GM12878 (cell line): ENCODE results near the gene CD8B. TPM values are rescaled to one million over a fixed set of nuclear protein-coding genes. Genes with fewer than 3 reads are reported as not detected.

ENCODE experiments used
- ATAC-seq: fragments of 200-7000 bp; cut with Tn5 transposase; 3 replicates; pipeline ENCODE4 v1.9.1; 2020; ENCODE audit warnings: mild to moderate bottlenecking, moderate library complexity
- BruUV-seq: library from RNA; stranded (reverse); fragments of 400-500 nt; replicated peaks from 2 replicates; lab custom pipeline; 2021; lab: Mats Ljungman, UMichigan
- CTCF ChIA-PET: fragments of 300-600 bp; sonication (Branson Sonifier 250); formaldehyde crosslinking; extraction: SDS; loops from one replicate; lab custom pipeline; 2021; ENCODE audit warnings: inconsistent platforms; lab: Yijun Ruan, JAX
- POLR2A ChIA-PET: fragments of 350-600 bp; formaldehyde crosslinking; extraction: SDS; loops from one replicate; lab custom pipeline; 2021; ENCODE audit warnings: inconsistent platforms; lab: Charles Lee
- RAD21 ChIA-PET: fragments of 300-600 bp; sonication (Branson Sonifier 250); formaldehyde crosslinking; loops from one replicate; lab custom pipeline; 2023; ENCODE audit warnings: antibody characterized with exemption; ENCODE audit not compliant: unreplicated experiment; lab: Charles Lee
- SMC1A ChIA-PET: fragments of 300-600 bp; sonication (Branson Sonifier 250); formaldehyde crosslinking; loops from one replicate; lab custom pipeline; 2023; ENCODE audit not compliant: unreplicated experiment, uncharacterized antibody; lab: Charles Lee
- DNase-seq: peaks from one replicate; pipeline ENCODE4 v3.0.0-alpha.2; 2011; ENCODE audit warnings: low read depth, low spot score
- FAIRE-seq: peaks from 3 replicates; lab custom pipeline; 2011; peaks lifted over from hg19 to GRCh38; lab: Jason Lieb, UNC
- H2AFZ ChIP-seq: 2 replicates; pipeline ENCODE4 v1.6.0; 2011; ENCODE audit warnings: low read depth, low read length, control low read depth; ENCODE audit not compliant: control insufficient read depth
- H3K27ac ChIP-seq: 2 replicates; pipeline ENCODE4 v1.5.1; 2011; ENCODE audit warnings: control low read depth; ENCODE audit not compliant: control insufficient read depth, insufficient read depth
- H3K27me3 ChIP-seq, 2 experiments: replicated peaks in 1 of 2; 2 replicates each; pipeline versions ENCODE4 v1.6.0 to v1.6.1; 2011; ENCODE audit warnings: low read length in 1 of 2; ENCODE audit not compliant: control insufficient read depth in 2 of 2, insufficient read depth in 2 of 2
- H3K36me3 ChIP-seq, 2 experiments: 2 replicates each; pipeline ENCODE4 v1.5.1; 2011; ENCODE audit warnings: low read length in 1 of 2; ENCODE audit not compliant: control insufficient read depth in 2 of 2, insufficient read depth in 2 of 2
- H3K4me1 ChIP-seq: 2 replicates; pipeline ENCODE4 v1.6.1; 2011; ENCODE audit warnings: mild to moderate bottlenecking, low read length, moderate library complexity, mixed read lengths; ENCODE audit not compliant: control insufficient read depth, insufficient read depth
- H3K4me2 ChIP-seq: 2 replicates; pipeline ENCODE4 v1.6.0; 2011; ENCODE audit warnings: control low read depth; ENCODE audit not compliant: control insufficient read depth, insufficient read depth
- H3K4me3 ChIP-seq: fragments of 200-600 bp; sonication (generic); 2 replicates; pipeline ENCODE4 v1.5.1; 2016
- H3K79me2 ChIP-seq: 2 replicates; pipeline ENCODE4 v1.6.0; 2011; ENCODE audit warnings: low read length; ENCODE audit not compliant: control insufficient read depth, insufficient read depth
- H3K9ac ChIP-seq: 2 replicates; pipeline ENCODE4 v1.8.0; 2011; ENCODE audit warnings: low read length, control low read depth, mixed read lengths; ENCODE audit not compliant: control insufficient read depth, insufficient read depth
- H3K9me3 ChIP-seq: replicated peaks from 3 replicates; pipeline ENCODE4 v1.5.1; 2011; ENCODE audit warnings: mild to moderate bottlenecking, low read length; ENCODE audit not compliant: control insufficient read depth, insufficient read depth
- H4K20me1 ChIP-seq: 2 replicates; pipeline ENCODE4 v1.6.0; 2011; ENCODE audit not compliant: control insufficient read depth, insufficient read depth
- CREM ChIP-seq: IDR thresholded peaks from 2 replicates; pipeline ENCODE4 v1.6.1; 2014; ENCODE audit warnings: antibody characterized with exemption, low read depth
- CTCF ChIP-seq, 3 experiments: IDR thresholded peaks in 2 of 3; conservative IDR thresholded peaks in 1 of 3; 2 replicates each; pipeline ENCODE4 v1.5.1; 2011; ENCODE audit warnings: low read depth in 3 of 3, low read length in 3 of 3, mild to moderate bottlenecking in 3 of 3, control low read depth in 2 of 3, moderate library complexity in 2 of 3, inconsistent platforms in 1 of 3, mixed read lengths in 1 of 3; ENCODE audit not compliant: control insufficient read depth in 2 of 3, insufficient read depth in 1 of 3; ENCODE audit errors: extremely low read depth in 1 of 3
- HDAC2 ChIP-seq: fragments of 200-600 bp; sonication (generic); IDR thresholded peaks from 2 replicates; pipeline ENCODE4 v1.6.1; 2017
- MEF2A ChIP-seq: IDR thresholded peaks from 2 replicates; pipeline ENCODE4 v1.6.1; 2011; ENCODE audit warnings: low read depth, mild to moderate bottlenecking, low read length, moderate library complexity; ENCODE audit not compliant: insufficient read depth
- MYC ChIP-seq: IDR thresholded peaks from 2 replicates; pipeline ENCODE4 v1.6.1; 2011; ENCODE audit warnings: mild to moderate bottlenecking, low read length, moderate library complexity, inconsistent platforms; ENCODE audit not compliant: insufficient read depth, insufficient replicate concordance, insufficient read length, severe bottlenecking
- SIX5 ChIP-seq: IDR thresholded peaks from 2 replicates; pipeline ENCODE4 v1.6.1; 2011; ENCODE audit warnings: mild to moderate bottlenecking, low read depth, low read length, moderate library complexity; ENCODE audit not compliant: severe bottlenecking
- SMAD5 ChIP-seq: IDR thresholded peaks from 2 replicates; pipeline ENCODE4 v1.6.1; 2016; ENCODE audit warnings: antibody characterized with exemption, low read depth
- SREBF1 ChIP-seq: IDR thresholded peaks from 2 replicates; pipeline ENCODE4 v1.6.1; 2012; ENCODE audit warnings: mild to moderate bottlenecking, low read length
- ZNF217 ChIP-seq: fragments of 450-650 bp; IDR thresholded peaks from 2 replicates; pipeline ENCODE4 v1.6.1; 2017; ENCODE audit warnings: antibody characterized with exemption, mild to moderate bottlenecking
- WGBS: methylation state at CpG from one replicate; pipeline ENCODE4 v1.1.6; 2016; ENCODE audit warnings: low lambda C conversion rate; ENCODE audit not compliant: insufficient replicate concordance, insufficient coverage; ENCODE audit errors: missing lambda C conversion rate; 5-methylcytosine and 5-hydroxymethylcytosine counted together
- in situ Hi-C: fragments of 300-500 bp; cut with MboI; formaldehyde crosslinking; loops from 9 replicates; pipeline ENCODE4 v1.14.3; 2018; ENCODE audit warnings: mixed read lengths
- intact Hi-C: fragments of 100-400 bp; cut with micrococcal nuclease; formaldehyde crosslinking; loops from one replicate; pipeline ENCODE4 v1.14.2; 2022; ENCODE audit not compliant: unreplicated experiment
- polyA plus RNA-seq, 11 experiments: library from polyadenylated mRNA; depleted of rRNA in 4 of 11; unstranded in 6 of 11; stranded (reverse) in 5 of 11; fragments of >200 nt; fragmentation: Nextera tagmentation in 4 of 11; fragmentation: Illumina TruSeq in 1 of 11; extraction: Ambion mirVana in 4 of 11; extraction: Trizol in 1 of 11; gene quantifications; 1 replicate in 1 of 11; 2 replicates in 10 of 11; pipeline versions ENCODE4 v1.2.1 to v1.2.3, GENCODE V29; 2011 to 2016; ENCODE audit warnings: inconsistent platforms in 2 of 11, missing spikeins in 2 of 11, low read depth in 1 of 11
- total RNA-seq, 4 experiments: library from RNA; depleted of rRNA in 3 of 4; stranded (reverse); fragments of >200 nt in 3 of 4; fragmentation: Illumina TruSeq in 1 of 4; extraction: Trizol in 1 of 4; gene quantifications; 2 replicates each; pipeline versions ENCODE4 v1.2.1 to v1.2.3, GENCODE V29; 2013 to 2021
- TF ChIP-seq, protein P1 (sequence below): fragments of 450-650 bp; IDR thresholded peaks from 2 replicates; pipeline ENCODE4 v1.6.1; 2017; ENCODE audit warnings: mild to moderate bottlenecking, moderate library complexity
- TF ChIP-seq, protein P2 (sequence below): fragments of 450-650 bp; IDR thresholded peaks from 2 replicates; pipeline ENCODE4 v1.6.1; 2018; ENCODE audit warnings: mild to moderate bottlenecking, low read depth, moderate library complexity; ENCODE audit not compliant: partially characterized antibody

CD8B gene
- total and polyA plus RNA-seq, 10 of the 15 experiments (the other 5 are each of a cell fraction or from before 2014, with no cell fraction given) = 0.21 TPM; not detected in 9

- Histone ChIP-seq H2AFZ (no peak overlapping the region), H3K79me2 (no peaks in the 10 kb centered on the region), H3K27ac (no peak overlapping the region), H3K27me3 (peaks cover 0 to 3% of the 10 kb centered on the region in 2 experiments; a peak in 3 of 4 replicates), H4K20me1 (no peaks in the 10 kb centered on the region), H3K4me2 (no peak overlapping the region), H3K4me1 (no peaks in the 10 kb centered on the region), H3K36me3 (no peaks in the 10 kb centered on the region), H3K9me3 (no peaks in the 10 kb centered on the region; the same call in 2 of the 3 replicates), H3K9ac (no peak overlapping the region), H3K4me3 (no peak overlapping the region)
- intact Hi-C loops = no loop called here
- FAIRE-seq (no peak), DNase-seq (no peak), ATAC-seq (no peak)
- no TSS peak for BruUV-seq
- WGBS = 53% methylated on average over 11 of the region's 11 CpGs
- in situ Hi-C loops = no loop called here
- ChIA-PET SMC1A (interaction anchor here (0.7 kb wide), 1 partner anchor 233 kb away, joined by 3 read pairs; no protein-coding TSS in a partner anchor), CTCF (no interaction called here), POLR2A (no interaction called here), RAD21 (no interaction called here)
- TF ChIP-seq CREM (no peak), ZNF217 (no peak), MYC (no peak), SIX5 (no peak), HDAC2 (no peak), CTCF (IDR thresholded peaks at IDR 0.05 in 2 of 3, conservative IDR thresholded peaks at IDR 0.05 in 1 of 3; ENCODE audit: control insufficient read depth in 2 of 3, extremely low read depth in 1 of 3, insufficient read depth in 1 of 3, low read depth in 3 of 3, low read length in 3 of 3) (no peak), MEF2A (no peak), SMAD5 (no peak), SREBF1 (no peak)
- TF ChIP-seq, protein P1, sequence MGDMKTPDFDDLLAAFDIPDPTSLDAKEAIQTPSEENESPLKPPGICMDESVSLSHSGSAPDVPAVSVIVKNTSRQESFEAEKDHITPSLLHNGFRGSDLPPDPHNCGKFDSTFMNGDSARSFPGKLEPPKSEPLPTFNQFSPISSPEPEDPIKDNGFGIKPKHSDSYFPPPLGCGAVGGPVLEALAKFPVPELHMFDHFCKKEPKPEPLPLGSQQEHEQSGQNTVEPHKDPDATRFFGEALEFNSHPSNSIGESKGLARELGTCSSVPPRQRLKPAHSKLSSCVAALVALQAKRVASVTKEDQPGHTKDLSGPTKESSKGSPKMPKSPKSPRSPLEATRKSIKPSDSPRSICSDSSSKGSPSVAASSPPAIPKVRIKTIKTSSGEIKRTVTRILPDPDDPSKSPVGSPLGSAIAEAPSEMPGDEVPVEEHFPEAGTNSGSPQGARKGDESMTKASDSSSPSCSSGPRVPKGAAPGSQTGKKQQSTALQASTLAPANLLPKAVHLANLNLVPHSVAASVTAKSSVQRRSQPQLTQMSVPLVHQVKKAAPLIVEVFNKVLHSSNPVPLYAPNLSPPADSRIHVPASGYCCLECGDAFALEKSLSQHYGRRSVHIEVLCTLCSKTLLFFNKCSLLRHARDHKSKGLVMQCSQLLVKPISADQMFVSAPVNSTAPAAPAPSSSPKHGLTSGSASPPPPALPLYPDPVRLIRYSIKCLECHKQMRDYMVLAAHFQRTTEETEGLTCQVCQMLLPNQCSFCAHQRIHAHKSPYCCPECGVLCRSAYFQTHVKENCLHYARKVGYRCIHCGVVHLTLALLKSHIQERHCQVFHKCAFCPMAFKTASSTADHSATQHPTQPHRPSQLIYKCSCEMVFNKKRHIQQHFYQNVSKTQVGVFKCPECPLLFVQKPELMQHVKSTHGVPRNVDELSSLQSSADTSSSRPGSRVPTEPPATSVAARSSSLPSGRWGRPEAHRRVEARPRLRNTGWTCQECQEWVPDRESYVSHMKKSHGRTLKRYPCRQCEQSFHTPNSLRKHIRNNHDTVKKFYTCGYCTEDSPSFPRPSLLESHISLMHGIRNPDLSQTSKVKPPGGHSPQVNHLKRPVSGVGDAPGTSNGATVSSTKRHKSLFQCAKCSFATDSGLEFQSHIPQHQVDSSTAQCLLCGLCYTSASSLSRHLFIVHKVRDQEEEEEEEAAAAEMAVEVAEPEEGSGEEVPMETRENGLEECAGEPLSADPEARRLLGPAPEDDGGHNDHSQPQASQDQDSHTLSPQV = no peak
- TF ChIP-seq, protein P2, sequence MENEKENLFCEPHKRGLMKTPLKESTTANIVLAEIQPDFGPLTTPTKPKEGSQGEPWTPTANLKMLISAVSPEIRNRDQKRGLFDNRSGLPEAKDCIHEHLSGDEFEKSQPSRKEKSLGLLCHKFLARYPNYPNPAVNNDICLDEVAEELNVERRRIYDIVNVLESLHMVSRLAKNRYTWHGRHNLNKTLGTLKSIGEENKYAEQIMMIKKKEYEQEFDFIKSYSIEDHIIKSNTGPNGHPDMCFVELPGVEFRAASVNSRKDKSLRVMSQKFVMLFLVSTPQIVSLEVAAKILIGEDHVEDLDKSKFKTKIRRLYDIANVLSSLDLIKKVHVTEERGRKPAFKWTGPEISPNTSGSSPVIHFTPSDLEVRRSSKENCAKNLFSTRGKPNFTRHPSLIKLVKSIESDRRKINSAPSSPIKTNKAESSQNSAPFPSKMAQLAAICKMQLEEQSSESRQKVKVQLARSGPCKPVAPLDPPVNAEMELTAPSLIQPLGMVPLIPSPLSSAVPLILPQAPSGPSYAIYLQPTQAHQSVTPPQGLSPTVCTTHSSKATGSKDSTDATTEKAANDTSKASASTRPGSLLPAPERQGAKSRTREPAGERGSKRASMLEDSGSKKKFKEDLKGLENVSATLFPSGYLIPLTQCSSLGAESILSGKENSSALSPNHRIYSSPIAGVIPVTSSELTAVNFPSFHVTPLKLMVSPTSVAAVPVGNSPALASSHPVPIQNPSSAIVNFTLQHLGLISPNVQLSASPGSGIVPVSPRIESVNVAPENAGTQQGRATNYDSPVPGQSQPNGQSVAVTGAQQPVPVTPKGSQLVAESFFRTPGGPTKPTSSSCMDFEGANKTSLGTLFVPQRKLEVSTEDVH = no peak
These were observed 36.5 kb downstream of the CD8B start for GRCh38 chr2:86825036-86825692.
